T-helper 17 cell (primary cell): ENCODE measurements around the gene KIF5B. TPM values are rescaled to one million over a fixed set of nuclear protein-coding genes. Genes with fewer than 3 reads are reported as not detected.
"Not testable (repeated sequence)": the region's sequence is repeated elsewhere in the genome, so short reads cannot be mapped to it uniquely, and the experiment has no call there.

ENCODE experiments used
- ATAC-seq: fragments of 150-1000 bp; cut with Tn5 transposase; 2 replicates; pipeline ENCODE4 v1.10.0; 2021; ENCODE audit warnings: mild to moderate bottlenecking, moderate library complexity
- DNase-seq, 3 donors: peaks; one replicate each; pipeline versions ENCODE4 v3.0.0 to v3.0.0-alpha.2; 2020 to 2021
- H3K9me3 ChIP-seq: one replicate; pipeline ENCODE4 v1.7.0; 2013; ENCODE audit warnings: low read length, mild to moderate bottlenecking; ENCODE audit not compliant: control insufficient read depth, poor library complexity, severe bottlenecking
- H3K27ac Mint-ChIP-seq: one replicate; pipeline ENCODE4 v1.8.0; 2022; ENCODE audit warnings: mild to moderate bottlenecking, moderate library complexity, mixed read lengths
- H3K27me3 Mint-ChIP-seq: one replicate; pipeline ENCODE4 v1.8.0; 2022; ENCODE audit warnings: mixed read lengths
- H3K36me3 Mint-ChIP-seq: one replicate; pipeline ENCODE4 v1.8.0; 2022; ENCODE audit warnings: low read depth, mixed read lengths
- H3K4me1 Mint-ChIP-seq: one replicate; pipeline ENCODE4 v1.8.0; 2022; ENCODE audit warnings: mild to moderate bottlenecking, mixed read lengths
- H3K4me3 Mint-ChIP-seq: one replicate; pipeline ENCODE4 v1.8.0; 2022; ENCODE audit warnings: mild to moderate bottlenecking, moderate library complexity, mixed read lengths
- total RNA-seq, 4 donors: library from RNA in 2 of 4; stranded (reverse) in 2 of 4; gene quantifications; one replicate each; pipeline ENCODE4 v1.2.3 and lab custom pipeline; 2022 to 2026

KIF5B gene
- total RNA-seq, 2 donors from 2014 or later, result 47.8 to 65.5 TPM

GRCh38 chr10:32028710-32029109 is 27.5 kb downstream of the KIF5B start:
- Mint-ChIP-seq H3K27me3 (no peaks in the 10 kb centered on the region), H3K27ac (peak overlapping the region; percentile 49), H3K36me3 (peaks cover 17% of the 10 kb centered on the region), H3K4me1 (peaks cover 21% of the 10 kb centered on the region), H3K4me3 (no peak overlapping the region)
- ATAC-seq (no peak), DNase-seq (no peak)
- no peaks in the 10 kb centered on the region for H3K9me3 ChIP-seq

GRCh38 chr10:32023264-32023663 is 33.0 kb downstream of the KIF5B start:
- H3K27ac Mint-ChIP-seq, result peak overlapping the region; percentile 32
- no peaks in the 10 kb centered on the region for H3K9me3 ChIP-seq
- H3K27me3 Mint-ChIP-seq, result no peaks in the 10 kb centered on the region
- DNase-seq (no peak), ATAC-seq (no peak)
- H3K36me3 Mint-ChIP-seq, result peaks cover 6% of the 10 kb centered on the region
- peaks cover 4% of the 10 kb centered on the region for H3K4me1 Mint-ChIP-seq
- H3K4me3 Mint-ChIP-seq, result peak overlapping the region; percentile 19

DNA sequence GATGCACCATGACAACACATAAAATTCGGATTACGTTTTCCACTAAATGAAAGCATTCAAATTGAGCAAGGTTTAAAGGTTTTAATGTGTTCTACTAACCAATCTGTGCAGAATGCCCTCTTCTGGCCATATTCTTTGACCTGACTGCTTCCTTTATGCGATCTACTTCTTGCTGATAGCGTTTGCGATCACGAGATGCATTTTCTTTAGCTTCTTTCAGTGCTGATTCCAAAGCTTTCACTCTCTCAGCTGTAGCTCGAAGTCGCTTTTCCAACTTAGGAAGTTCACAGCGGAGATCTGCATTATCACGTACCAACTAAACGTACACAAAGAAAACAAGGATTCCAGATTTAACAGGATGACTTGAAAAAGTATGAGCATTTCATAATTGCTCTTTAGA is 39.2 kb downstream of the KIF5B start:
- no peak overlapping the region for H3K4me3 Mint-ChIP-seq
- DNase-seq, result no peak
- H3K27ac Mint-ChIP-seq, result no peak overlapping the region
- H3K36me3 Mint-ChIP-seq, result peaks cover 6% of the 10 kb centered on the region
- peaks cover 8% of the 10 kb centered on the region for H3K4me1 Mint-ChIP-seq
- H3K9me3 ChIP-seq, result no peaks in the 10 kb centered on the region
- no peaks in the 10 kb centered on the region for H3K27me3 Mint-ChIP-seq
- no peak for ATAC-seq

- ATAC-seq (no peak), DNase-seq (no peak)
- H3K9me3 ChIP-seq, result no peaks in the 10 kb centered on the region
- Mint-ChIP-seq H3K27me3 (no peaks in the 10 kb centered on the region), H3K4me1 (peaks cover 8% of the 10 kb centered on the region), H3K4me3 (no peak overlapping the region), H3K27ac (peak overlapping the region; percentile 67), H3K36me3 (peaks cover 6% of the 10 kb centered on the region)
These were observed 40.8 kb downstream of the KIF5B start for GRCh38 chr10:32015386-32015785.

GRCh38 chr10:32007026-32007425 is 49.2 kb downstream of the KIF5B start:
- H3K27ac Mint-ChIP-seq, result peak overlapping the region; percentile 14
- no peaks in the 10 kb centered on the region for H3K9me3 ChIP-seq
- H3K36me3 Mint-ChIP-seq, result no peaks in the 10 kb centered on the region
- DNase-seq (no peak), ATAC-seq (no peak)
- H3K27me3 Mint-ChIP-seq, result no peaks in the 10 kb centered on the region
- no peak overlapping the region for H3K4me3 Mint-ChIP-seq
- peaks cover 9% of the 10 kb centered on the region for H3K4me1 Mint-ChIP-seq

GRCh38 chr10:32005050-32005449 is 51.2 kb downstream of the KIF5B start:
- ATAC-seq (peak; percentile 79), DNase-seq (peak in 1 of 3 donors; percentile 24)
- no peaks in the 10 kb centered on the region for H3K27me3 Mint-ChIP-seq
- peak overlapping the region; percentile 27 for H3K27ac Mint-ChIP-seq
- H3K36me3 Mint-ChIP-seq, result no peaks in the 10 kb centered on the region
- no peak overlapping the region for H3K4me3 Mint-ChIP-seq
- peaks cover 12% of the 10 kb centered on the region for H3K4me1 Mint-ChIP-seq
- no peaks in the 10 kb centered on the region for H3K9me3 ChIP-seq

DNA sequence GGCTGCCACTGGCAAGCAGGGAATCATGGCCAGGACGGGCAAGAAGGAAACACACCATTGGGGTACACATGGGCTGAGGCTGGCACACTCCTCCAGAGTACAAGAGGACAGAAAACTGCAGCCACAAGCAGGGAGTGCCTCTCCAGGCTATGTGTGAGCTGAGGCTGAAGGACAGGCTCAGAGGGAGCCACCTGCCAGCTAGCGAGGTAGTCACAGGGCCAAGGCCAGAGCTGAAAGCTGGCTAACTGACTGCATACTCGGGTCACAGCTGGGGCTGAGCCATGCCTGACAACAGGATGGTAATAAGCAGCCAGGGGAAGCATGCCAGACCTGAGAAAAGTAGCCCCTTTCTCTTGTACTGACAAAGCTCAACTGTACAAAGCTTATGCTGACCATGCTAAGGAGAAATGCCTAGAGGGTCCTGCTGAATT is 52.0 kb downstream of the KIF5B start:
- Mint-ChIP-seq H3K27ac (peak overlapping the region; percentile 63), H3K4me3 (no peak overlapping the region), H3K27me3 (no peaks in the 10 kb centered on the region), H3K36me3 (no peaks in the 10 kb centered on the region), H3K4me1 (peaks cover 12% of the 10 kb centered on the region)
- H3K9me3 ChIP-seq, result no peaks in the 10 kb centered on the region
- no peak for ATAC-seq
- no peak for DNase-seq

DNA sequence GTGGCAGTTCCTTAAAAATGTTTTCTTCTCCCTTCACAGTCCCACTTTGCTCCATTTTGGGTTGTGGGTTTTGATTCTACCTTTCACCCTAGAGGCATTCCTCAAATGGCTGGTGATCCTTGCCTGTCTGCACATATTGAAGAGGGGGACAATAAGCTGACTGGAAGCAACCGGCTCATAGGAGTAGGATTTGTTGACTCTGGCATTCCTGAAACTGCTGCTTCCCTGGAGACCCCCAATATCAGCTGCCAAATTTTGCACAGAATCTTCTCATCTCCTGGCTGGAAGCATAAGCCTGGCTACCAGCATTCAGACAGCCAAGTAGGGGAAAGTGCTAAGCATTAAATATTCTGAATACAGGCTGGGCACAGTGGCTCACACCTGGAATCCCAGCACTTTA is 53.7 kb downstream of the KIF5B start:
- H3K27me3 Mint-ChIP-seq, result no peaks in the 10 kb centered on the region
- H3K36me3 Mint-ChIP-seq, result no peaks in the 10 kb centered on the region
- no peak overlapping the region for H3K27ac Mint-ChIP-seq
- H3K4me3 Mint-ChIP-seq, result no peak overlapping the region
- H3K4me1 Mint-ChIP-seq, result peaks cover 15% of the 10 kb centered on the region
- ATAC-seq, result no peak
- DNase-seq, result no peak
- H3K9me3 ChIP-seq, result no peaks in the 10 kb centered on the region

DNA sequence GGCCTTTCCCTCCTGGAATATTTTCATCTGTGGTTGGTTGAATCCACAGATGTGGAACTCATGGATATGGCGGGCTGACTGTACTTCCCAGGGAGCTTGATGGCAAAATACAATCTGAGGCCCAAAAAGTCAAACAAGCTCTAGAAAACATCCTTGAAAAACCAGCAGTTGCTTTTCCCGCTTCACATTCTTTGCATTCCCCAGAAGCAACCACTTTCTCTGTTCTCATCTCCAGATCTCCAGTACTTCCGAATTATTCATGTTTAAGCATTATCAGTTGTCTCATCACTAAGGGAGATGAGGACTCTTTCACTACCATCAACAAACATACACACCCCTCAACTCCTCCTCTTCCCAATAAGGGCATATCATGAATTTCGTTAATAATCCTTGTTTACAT is 55.3 kb downstream of the KIF5B start:
- H3K4me1 Mint-ChIP-seq, result peaks cover 11% of the 10 kb centered on the region
- no peak for ATAC-seq
- DNase-seq, result no peak
- H3K4me3 Mint-ChIP-seq, result no peak overlapping the region
- H3K9me3 ChIP-seq, result no peaks in the 10 kb centered on the region
- no peaks in the 10 kb centered on the region for H3K36me3 Mint-ChIP-seq
- no peak overlapping the region for H3K27ac Mint-ChIP-seq
- H3K27me3 Mint-ChIP-seq, result no peaks in the 10 kb centered on the region

- Mint-ChIP-seq H3K4me3 (no peak overlapping the region), H3K4me1 (peaks cover 11% of the 10 kb centered on the region), H3K27me3 (no peaks in the 10 kb centered on the region), H3K36me3 (no peaks in the 10 kb centered on the region), H3K27ac (no peak overlapping the region)
- no peak for DNase-seq
- ATAC-seq, result no peak
- H3K9me3 ChIP-seq, result no peaks in the 10 kb centered on the region
These were observed 56.4 kb downstream of the KIF5B start for GRCh38 chr10:31999836-32000235.

- no peak for ATAC-seq
These were observed 57.1 kb downstream of the KIF5B start for GRCh38 chr10:31999070-31999660.

GRCh38 chr10:31994926-31995325 is 61.3 kb downstream of the KIF5B start:
- Mint-ChIP-seq H3K36me3 (no peaks in the 10 kb centered on the region), H3K27ac (no peak overlapping the region), H3K4me1 (peaks cover 3% of the 10 kb centered on the region), H3K4me3 (no peak overlapping the region), H3K27me3 (no peaks in the 10 kb centered on the region)
- ATAC-seq, result no peak
- DNase-seq, result no peak
- H3K9me3 ChIP-seq, result no peaks in the 10 kb centered on the region

More at GRCh38 chr10:31999070-31999660, 57.1 kb downstream of the KIF5B start:
- no peak overlapping the region for H3K27ac Mint-ChIP-seq
- no peaks in the 10 kb centered on the region for H3K36me3 Mint-ChIP-seq
- H3K4me3 Mint-ChIP-seq, result no peak overlapping the region
- no peaks in the 10 kb centered on the region for H3K27me3 Mint-ChIP-seq
- no peak for DNase-seq
- H3K4me1 Mint-ChIP-seq, result peaks cover 11% of the 10 kb centered on the region
- H3K9me3 ChIP-seq, result no peaks in the 10 kb centered on the region

GRCh38 chr10:31990937-31991336 is 65.3 kb downstream of the KIF5B start:
- Mint-ChIP-seq H3K36me3 (no peaks in the 10 kb centered on the region), H3K27ac (no peak overlapping the region), H3K27me3 (no peaks in the 10 kb centered on the region), H3K4me1 (no peaks in the 10 kb centered on the region), H3K4me3 (no peak overlapping the region)
- ATAC-seq, result no peak
- no peaks in the 10 kb centered on the region for H3K9me3 ChIP-seq
- DNase-seq, result no peak

- H3K4me1 Mint-ChIP-seq, H3K27ac Mint-ChIP-seq, ATAC-seq: not testable (repeated sequence)
These were observed 68.4 kb downstream of the KIF5B start for GRCh38 chr10:31987786-31988185.

More at GRCh38 chr10:31987786-31988185, 68.4 kb downstream of the KIF5B start:
- not testable (repeated sequence) for H3K9me3 ChIP-seq, H3K27me3 Mint-ChIP-seq, H3K4me3 Mint-ChIP-seq, H3K36me3 Mint-ChIP-seq, DNase-seq
